ENCODE results near the gene ARHGEF19. TPM values are rescaled to one million over a fixed set of nuclear protein-coding genes. Genes with fewer than 3 reads are reported as not detected.

The ARHGEF19 gene
- total and polyA plus RNA-seq, 11 donors = 0.97 to 3.8 (median 2.3) TPM

GRCh38 chr1:16241221-16241708 is 28.8 kb upstream of the ARHGEF19 start:
- 80 to 83% (median 82%) methylated on average over 10 of the region's 10 CpGs for WGBS, 4 donors
- intact Hi-C loops (cut with DNase I) = loop anchor here in 8 of 10 donors (5.0 to 10.0 kb wide), 6 partner anchors 34 to 164 kb away; partner anchors contain the start of gene FBXO42 (in 2 of the 8)
- no peak for DNase-seq

GRCh38 chr1:16239972-16240491 is 27.6 kb upstream of the ARHGEF19 start:
- Histone ChIP-seq H3K27ac (no peak overlapping the region), H3K9me3 (no peaks in the 10 kb centered on the region), H3K36me3 (no peaks in the 10 kb centered on the region), H3K27me3 (no peaks in the 10 kb centered on the region), H3K4me3 (no peak overlapping the region), H3K4me1 (peaks cover 0 to 29% (median 21%) of the 10 kb centered on the region in 12 donors)
- DNase-seq (no peak), ATAC-seq (no peak)
- TF ChIP-seq CTCF (IDR thresholded peaks at IDR 0.05) = no peak
- no peak for TF ChIP-seq POLR2A (IDR thresholded peaks at IDR 0.05)
- intact Hi-C loops (cut with DNase I) = loop anchor here in 8 of 10 donors (5.0 to 10.0 kb wide), 7 partner anchors 33 to 163 kb away; partner anchors contain the start of gene FBXO42 (in 2 of the 8)
- WGBS, 4 donors = 77 to 96% (median 92%) methylated on average over 2 of the region's 2 CpGs

More at GRCh38 chr1:16241221-16241708, 28.8 kb upstream of the ARHGEF19 start:
- H3K4me1 ChIP-seq = peaks cover 0 to 23% (median 17%) of the 10 kb centered on the region in 12 donors
- no peak for ATAC-seq
- H3K27me3 ChIP-seq = no peaks in the 10 kb centered on the region
- no peak overlapping the region for H3K4me3 ChIP-seq
- peaks cover 0 to 7% (median 0%) of the 10 kb centered on the region in 9 donors for H3K36me3 ChIP-seq
- TF ChIP-seq CTCF (IDR thresholded peaks at IDR 0.05) = no peak
- TF ChIP-seq POLR2A (IDR thresholded peaks at IDR 0.05) = no peak
- no peak overlapping the region for H3K27ac ChIP-seq
- H3K9me3 ChIP-seq = no peaks in the 10 kb centered on the region

GRCh38 chr1:16237343-16237830 is 24.9 kb upstream of the ARHGEF19 start:
- no peak for TF ChIP-seq CTCF (IDR thresholded peaks at IDR 0.05)
- no peak for TF ChIP-seq POLR2A (IDR thresholded peaks at IDR 0.05)
- peak overlapping the region in 11 of 12 donors; percentile 12 to 81 (median 69) for H3K4me3 ChIP-seq
- intact Hi-C loops (cut with DNase I) = loop anchor here in 2 of 10 donors (2.0 to 5.0 kb wide), 2 partner anchors 21 to 155 kb away; no protein-coding TSS in a partner anchor
- 24 to 30% (median 28%) methylated on average over 6 of the region's 6 CpGs for WGBS, 4 donors
- peaks cover 0 to 5% (median 0%) of the 10 kb centered on the region in 9 donors for H3K36me3 ChIP-seq
- H3K4me1 ChIP-seq = peaks cover 0 to 22% (median 16%) of the 10 kb centered on the region in 12 donors
- peak in 1 of 4 donors; percentile 1 for ATAC-seq
- no peaks in the 10 kb centered on the region for H3K9me3 ChIP-seq
- peak overlapping the region in 11 of 12 donors; percentile 27 to 94 (median 88) for H3K27ac ChIP-seq
- H3K27me3 ChIP-seq = no peaks in the 10 kb centered on the region
- no peak for DNase-seq

Measured in heart left ventricle (tissue), 16 donors.